HEK293 (cell line): Measurements from ENCODE around the gene NUP43.

Experiments
- GLIS1 ChIP-seq: fragments of 450-650 bp; formaldehyde crosslinking; IDR thresholded peaks from 2 replicates; pipeline ENCODE4 v1.5.1; 2016; ENCODE audit warnings: missing biosample characterization, missing genetic modification characterization
- GLIS2 ChIP-seq: fragments of 450-650 bp; formaldehyde crosslinking; IDR thresholded peaks from 2 replicates; pipeline ENCODE4 v1.5.1; 2016; ENCODE audit warnings: missing biosample characterization, missing genetic modification characterization
- IKZF3 ChIP-seq: fragments of 450-650 bp; IDR thresholded peaks from 2 replicates; pipeline ENCODE4 v1.5.0; 2018; ENCODE audit warnings: missing biosample characterization, mild to moderate bottlenecking, missing genetic modification characterization, moderate library complexity
- SCRT2 ChIP-seq: fragments of 450-650 bp; formaldehyde crosslinking; IDR thresholded peaks from 2 replicates; pipeline ENCODE4 v1.5.1; 2016; ENCODE audit warnings: missing biosample characterization, missing genetic modification characterization
- YY1 ChIP-seq: fragments of 450-650 bp; formaldehyde crosslinking; IDR thresholded peaks from 2 replicates; pipeline ENCODE4 v1.5.1; 2018; ENCODE audit warnings: missing biosample characterization, missing genetic modification characterization
- ZBTB11 ChIP-seq: fragments of 450-650 bp; formaldehyde crosslinking; conservative IDR thresholded peaks from 2 replicates; pipeline ENCODE4 v1.5.1; 2016; ENCODE audit warnings: low read depth, missing biosample characterization, missing genetic modification characterization
- ZBTB20 ChIP-seq: fragments of 450-650 bp; formaldehyde crosslinking; IDR thresholded peaks from 2 replicates; pipeline ENCODE4 v1.5.1; 2016; ENCODE audit warnings: missing biosample characterization, missing genetic modification characterization
- ZNF155 ChIP-seq: fragments of 450-650 bp; formaldehyde crosslinking; IDR thresholded peaks from 2 replicates; pipeline ENCODE4 v1.5.1; 2016; ENCODE audit warnings: missing biosample characterization, missing genetic modification characterization
- ZNF157 ChIP-seq: fragments of 450-650 bp; formaldehyde crosslinking; IDR thresholded peaks from 2 replicates; pipeline ENCODE4 v1.5.1; 2016; ENCODE audit warnings: missing biosample characterization, missing genetic modification characterization
- ZNF184 ChIP-seq: fragments of 450-650 bp; IDR thresholded peaks from 2 replicates; pipeline ENCODE4 v1.5.1; 2018; ENCODE audit warnings: missing biosample characterization, mild to moderate bottlenecking, missing genetic modification characterization
- ZNF202 ChIP-seq: fragments of 450-650 bp; formaldehyde crosslinking; IDR thresholded peaks from 2 replicates; pipeline ENCODE4 v1.5.1; 2016; ENCODE audit warnings: missing biosample characterization, missing genetic modification characterization, borderline replicate concordance
- ZNF366 ChIP-seq: fragments of 450-650 bp; formaldehyde crosslinking; conservative IDR thresholded peaks from 2 replicates; pipeline ENCODE4 v1.5.1; 2016; ENCODE audit warnings: missing biosample characterization, missing genetic modification characterization
- ZNF398 ChIP-seq: fragments of 450-650 bp; formaldehyde crosslinking; IDR thresholded peaks from 2 replicates; pipeline ENCODE4 v1.5.1; 2017; ENCODE audit warnings: missing biosample characterization, missing genetic modification characterization
- ZNF561 ChIP-seq: fragments of 450-650 bp; IDR thresholded peaks from 2 replicates; pipeline ENCODE4 v1.5.1; 2018; ENCODE audit warnings: missing biosample characterization, missing genetic modification characterization, borderline replicate concordance
- ZNF624 ChIP-seq: fragments of 450-650 bp; formaldehyde crosslinking; IDR thresholded peaks from 2 replicates; pipeline ENCODE4 v1.5.1; 2017; ENCODE audit warnings: missing biosample characterization, missing genetic modification characterization
- ZNF639 ChIP-seq: fragments of 450-650 bp; formaldehyde crosslinking; IDR thresholded peaks from 2 replicates; pipeline ENCODE4 v1.5.1; 2016; ENCODE audit warnings: missing biosample characterization, missing genetic modification characterization
- ZNF658 ChIP-seq: fragments of 450-650 bp; formaldehyde crosslinking; IDR thresholded peaks from 2 replicates; pipeline ENCODE4; 2016; ENCODE audit warnings: missing biosample characterization, missing genetic modification characterization
- ZNF692 ChIP-seq: fragments of 450-650 bp; formaldehyde crosslinking; IDR thresholded peaks from 2 replicates; pipeline ENCODE4 v1.5.1; 2016; ENCODE audit warnings: missing biosample characterization, missing genetic modification characterization
- TF ChIP-seq, protein P1 (sequence below): fragments of 450-650 bp; formaldehyde crosslinking; IDR thresholded peaks from 2 replicates; pipeline ENCODE4 v1.5.1; 2016; ENCODE audit warnings: missing biosample characterization, missing genetic modification characterization
- TF ChIP-seq, protein P2 (sequence below): fragments of 450-650 bp; formaldehyde crosslinking; IDR thresholded peaks from 2 replicates; pipeline ENCODE4 v1.5.1; 2017; ENCODE audit warnings: missing biosample characterization, missing genetic modification characterization
- TF ChIP-seq, protein P3 (sequence below): fragments of 450-650 bp; formaldehyde crosslinking; IDR thresholded peaks from 2 replicates; pipeline ENCODE4 v1.5.1; 2016; ENCODE audit warnings: missing biosample characterization, missing genetic modification characterization

NUP43 gene

DNA sequence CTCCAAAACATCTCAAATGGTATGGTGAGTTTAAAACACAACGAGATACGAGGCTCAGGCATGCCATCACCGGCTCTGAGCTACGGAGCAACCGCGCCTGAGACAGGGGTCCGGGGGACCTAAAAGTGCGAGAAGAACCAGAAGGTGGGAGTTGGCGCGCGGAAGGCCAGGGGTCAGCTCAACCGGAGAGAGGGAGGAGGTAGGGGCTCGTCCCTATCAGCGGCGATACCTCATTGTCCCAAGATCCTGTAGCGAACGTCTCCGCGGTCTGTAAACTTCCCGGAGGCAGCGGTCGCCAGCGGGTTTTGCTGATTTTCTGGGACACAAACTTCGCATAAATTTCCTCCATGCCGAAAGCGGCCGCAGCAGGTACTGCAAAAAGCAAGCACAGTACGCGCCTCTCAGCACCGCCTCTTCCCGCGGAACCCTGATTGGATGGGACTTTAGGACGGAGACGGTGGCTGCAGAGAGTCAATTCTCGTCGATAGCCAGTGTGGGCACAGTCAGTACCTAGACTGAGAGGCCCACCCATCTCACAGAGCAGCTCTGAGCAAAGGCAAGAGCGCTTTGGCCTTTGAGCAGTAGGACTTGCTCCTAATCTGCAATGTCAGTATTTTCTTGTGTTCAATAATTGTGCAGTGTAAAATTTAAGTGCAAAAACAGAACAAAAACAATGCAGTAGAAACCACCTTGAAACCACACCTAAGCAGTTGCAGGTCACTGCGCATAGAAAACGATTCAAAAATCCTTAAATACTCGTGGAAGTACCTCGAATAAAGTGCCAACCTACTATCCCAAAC lies at the start of gene NUP43 (continued):
- no peak for TF ChIP-seq ZNF202 (tag by site-specific recombination)
- TF ChIP-seq IKZF3 (tag by site-specific recombination): no peak
- TF ChIP-seq ZBTB11 (tag by site-specific recombination): peak; percentile 41; the same call in 1 of the 2 replicates
- TF ChIP-seq GLIS2 (tag by site-specific recombination): no peak
- TF ChIP-seq GLIS1: no peak
- no peak for TF ChIP-seq ZNF624 (tag by site-specific recombination)
- peak; percentile 75; the same call in 1 of the 2 replicates for TF ChIP-seq ZNF561 (tag by site-specific recombination)
- TF ChIP-seq ZBTB20 (tag by site-specific recombination): peak; percentile 32; the same call in 1 of the 2 replicates
- no peak for TF ChIP-seq ZNF658 (tag by site-specific recombination)
- TF ChIP-seq SCRT2: 0 out of 2 replicates have a peak, but pooled peaks have one; percentile 22
- TF ChIP-seq ZNF157 (tag by site-specific recombination): no peak
- TF ChIP-seq, protein P1, sequence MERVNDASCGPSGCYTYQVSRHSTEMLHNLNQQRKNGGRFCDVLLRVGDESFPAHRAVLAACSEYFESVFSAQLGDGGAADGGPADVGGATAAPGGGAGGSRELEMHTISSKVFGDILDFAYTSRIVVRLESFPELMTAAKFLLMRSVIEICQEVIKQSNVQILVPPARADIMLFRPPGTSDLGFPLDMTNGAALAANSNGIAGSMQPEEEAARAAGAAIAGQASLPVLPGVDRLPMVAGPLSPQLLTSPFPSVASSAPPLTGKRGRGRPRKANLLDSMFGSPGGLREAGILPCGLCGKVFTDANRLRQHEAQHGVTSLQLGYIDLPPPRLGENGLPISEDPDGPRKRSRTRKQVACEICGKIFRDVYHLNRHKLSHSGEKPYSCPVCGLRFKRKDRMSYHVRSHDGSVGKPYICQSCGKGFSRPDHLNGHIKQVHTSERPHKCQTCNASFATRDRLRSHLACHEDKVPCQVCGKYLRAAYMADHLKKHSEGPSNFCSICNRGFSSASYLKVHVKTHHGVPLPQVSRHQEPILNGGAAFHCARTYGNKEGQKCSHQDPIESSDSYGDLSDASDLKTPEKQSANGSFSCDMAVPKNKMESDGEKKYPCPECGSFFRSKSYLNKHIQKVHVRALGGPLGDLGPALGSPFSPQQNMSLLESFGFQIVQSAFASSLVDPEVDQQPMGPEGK (tag by site-specific recombination): peak; percentile 40; the same call in 1 of the 2 replicates
- no peak for TF ChIP-seq ZNF639 (tag by site-specific recombination)
- no peak for TF ChIP-seq ZNF398 (tag by site-specific recombination)
- peak; percentile 86 for TF ChIP-seq ZNF692 (tag by site-specific recombination)
- peak; percentile 61 for TF ChIP-seq ZNF366 (tag by site-specific recombination)
- no peak for TF ChIP-seq ZNF184 (tag by site-specific recombination)
- TF ChIP-seq, protein P2, sequence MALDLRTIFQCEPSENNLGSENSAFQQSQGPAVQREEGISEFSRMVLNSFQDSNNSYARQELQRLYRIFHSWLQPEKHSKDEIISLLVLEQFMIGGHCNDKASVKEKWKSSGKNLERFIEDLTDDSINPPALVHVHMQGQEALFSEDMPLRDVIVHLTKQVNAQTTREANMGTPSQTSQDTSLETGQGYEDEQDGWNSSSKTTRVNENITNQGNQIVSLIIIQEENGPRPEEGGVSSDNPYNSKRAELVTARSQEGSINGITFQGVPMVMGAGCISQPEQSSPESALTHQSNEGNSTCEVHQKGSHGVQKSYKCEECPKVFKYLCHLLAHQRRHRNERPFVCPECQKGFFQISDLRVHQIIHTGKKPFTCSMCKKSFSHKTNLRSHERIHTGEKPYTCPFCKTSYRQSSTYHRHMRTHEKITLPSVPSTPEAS (tag by site-specific recombination): no peak
- TF ChIP-seq, protein P3, sequence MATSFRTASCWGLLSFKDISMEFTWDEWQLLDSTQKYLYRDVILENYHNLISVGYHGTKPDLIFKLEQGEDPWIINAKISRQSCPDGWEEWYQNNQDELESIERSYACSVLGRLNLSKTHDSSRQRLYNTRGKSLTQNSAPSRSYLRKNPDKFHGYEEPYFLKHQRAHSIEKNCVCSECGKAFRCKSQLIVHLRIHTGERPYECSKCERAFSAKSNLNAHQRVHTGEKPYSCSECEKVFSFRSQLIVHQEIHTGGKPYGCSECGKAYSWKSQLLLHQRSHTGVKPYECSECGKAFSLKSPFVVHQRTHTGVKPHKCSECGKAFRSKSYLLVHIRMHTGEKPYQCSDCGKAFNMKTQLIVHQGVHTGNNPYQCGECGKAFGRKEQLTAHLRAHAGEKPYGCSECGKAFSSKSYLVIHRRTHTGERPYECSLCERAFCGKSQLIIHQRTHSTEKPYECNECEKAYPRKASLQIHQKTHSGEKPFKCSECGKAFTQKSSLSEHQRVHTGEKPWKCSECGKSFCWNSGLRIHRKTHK: no peak
- TF ChIP-seq ZNF155 (tag by site-specific recombination): no peak
- TF ChIP-seq YY1: no peak
